Calu3 (cell line): Measurements from ENCODE around the gene IGF2. TPM values are rescaled to one million over a fixed set of nuclear protein-coding genes. Genes with fewer than 3 reads are reported as not detected.

Source experiments
- BruUV-seq: library from RNA; stranded (reverse); fragments of 400-500 nt; replicated peaks from 2 replicates; lab custom pipeline; 2021; lab: Mats Ljungman, UMichigan
- CTCF ChIA-PET: fragments of 300-600 bp; sonication (Branson Sonifier 250); formaldehyde crosslinking; loops from one replicate; lab custom pipeline; 2022; ENCODE audit warnings: antibody characterized with exemption; lab: Charles Lee
- DNase-seq: peaks from one replicate; pipeline ENCODE4 v3.0.0; 2022
- H3K27ac Mint-ChIP-seq: one replicate; pipeline ENCODE4 v1.8.0; 2022; ENCODE audit warnings: mixed read lengths; ENCODE audit not compliant: unreplicated experiment
- H3K27me3 Mint-ChIP-seq: one replicate; pipeline ENCODE4 v1.8.0; 2022; ENCODE audit warnings: mixed read lengths; ENCODE audit not compliant: unreplicated experiment
- H3K36me3 Mint-ChIP-seq: one replicate; pipeline ENCODE4 v1.8.0; 2022; ENCODE audit warnings: mild to moderate bottlenecking, moderate library complexity, mixed read lengths; ENCODE audit not compliant: insufficient read depth, unreplicated experiment
- H3K4me1 Mint-ChIP-seq: one replicate; pipeline ENCODE4 v1.8.0; 2022; ENCODE audit warnings: mild to moderate bottlenecking, low read depth, mixed read lengths; ENCODE audit not compliant: unreplicated experiment
- H3K4me3 Mint-ChIP-seq: one replicate; pipeline ENCODE4 v1.8.0; 2022; ENCODE audit warnings: mild to moderate bottlenecking, low read depth, moderate library complexity, mixed read lengths; ENCODE audit not compliant: unreplicated experiment
- H3K9me3 Mint-ChIP-seq: one replicate; pipeline ENCODE4 v1.8.0; 2022; ENCODE audit warnings: low read depth, mixed read lengths; ENCODE audit not compliant: unreplicated experiment
- intact Hi-C: fragments of 100-400 bp; cut with micrococcal nuclease; formaldehyde crosslinking; loops from one replicate; pipeline ENCODE4 v1.10.0; 2022; ENCODE audit not compliant: unreplicated experiment
- total RNA-seq: library from RNA; stranded (reverse); gene quantifications from 2 replicates; pipeline ENCODE4 v1.2.3, GENCODE V29; 2022
- TF ChIP-seq, protein P1 (sequence below): fragments of 200-600 bp; IDR thresholded peaks from one replicate; pipeline ENCODE4 v1.8.0; 2022; ENCODE audit warnings: antibody characterized with exemption; ENCODE audit not compliant: unreplicated experiment

The IGF2 gene
- total RNA-seq, 1 experiment from 2014 or later, result 0.45 TPM

DNA sequence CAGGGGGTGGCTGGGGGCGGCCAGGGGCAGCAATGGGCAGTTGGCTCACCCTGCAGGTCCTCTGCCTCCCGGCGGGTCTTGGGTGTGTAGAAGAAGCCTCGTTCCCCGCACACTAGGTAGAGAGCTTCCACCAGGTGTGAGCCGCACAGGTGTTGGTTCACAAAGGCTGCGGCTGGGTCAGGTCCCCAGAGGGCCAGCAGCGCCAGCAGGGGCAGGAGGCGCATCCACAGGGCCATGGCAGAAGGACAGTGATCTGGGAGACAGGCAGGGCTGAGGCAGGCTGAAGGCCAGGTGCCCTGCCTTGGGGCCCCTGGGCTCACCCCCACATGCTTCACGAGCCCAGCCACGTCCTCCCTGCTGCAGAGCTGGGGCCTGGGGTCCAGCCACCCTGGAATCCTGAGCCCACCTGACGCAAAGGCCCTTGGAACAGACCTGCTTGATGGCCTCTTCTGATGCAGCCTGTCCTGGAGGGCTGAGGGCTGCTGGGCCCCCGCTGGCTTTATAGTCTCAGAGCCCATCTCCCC is 21.6 kb upstream of the IGF2 start, which contains the start of gene INS:
TSS of gene INS (minus strand) at position 474 of the 524 bp plus-strand sequence. CDS start at position 236, 238 bp downstream.
- no TSS peak for BruUV-seq
- no peak for DNase-seq
- Mint-ChIP-seq H3K9me3 (no peaks in the 10 kb centered on the region), H3K36me3 (no peaks in the 10 kb centered on the region), H3K4me3 (no peak within 1 kb of the TSS), H3K4me1 (no peaks in the 10 kb centered on the region), H3K27ac (no peak within 1 kb of the TSS), H3K27me3 (peaks cover 56% of the 10 kb centered on the region)
- CTCF ChIA-PET, result no interaction called here
- TF ChIP-seq, protein P1, sequence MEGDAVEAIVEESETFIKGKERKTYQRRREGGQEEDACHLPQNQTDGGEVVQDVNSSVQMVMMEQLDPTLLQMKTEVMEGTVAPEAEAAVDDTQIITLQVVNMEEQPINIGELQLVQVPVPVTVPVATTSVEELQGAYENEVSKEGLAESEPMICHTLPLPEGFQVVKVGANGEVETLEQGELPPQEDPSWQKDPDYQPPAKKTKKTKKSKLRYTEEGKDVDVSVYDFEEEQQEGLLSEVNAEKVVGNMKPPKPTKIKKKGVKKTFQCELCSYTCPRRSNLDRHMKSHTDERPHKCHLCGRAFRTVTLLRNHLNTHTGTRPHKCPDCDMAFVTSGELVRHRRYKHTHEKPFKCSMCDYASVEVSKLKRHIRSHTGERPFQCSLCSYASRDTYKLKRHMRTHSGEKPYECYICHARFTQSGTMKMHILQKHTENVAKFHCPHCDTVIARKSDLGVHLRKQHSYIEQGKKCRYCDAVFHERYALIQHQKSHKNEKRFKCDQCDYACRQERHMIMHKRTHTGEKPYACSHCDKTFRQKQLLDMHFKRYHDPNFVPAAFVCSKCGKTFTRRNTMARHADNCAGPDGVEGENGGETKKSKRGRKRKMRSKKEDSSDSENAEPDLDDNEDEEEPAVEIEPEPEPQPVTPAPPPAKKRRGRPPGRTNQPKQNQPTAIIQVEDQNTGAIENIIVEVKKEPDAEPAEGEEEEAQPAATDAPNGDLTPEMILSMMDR, result no peak
- intact Hi-C loops, result no loop called here

DNA sequence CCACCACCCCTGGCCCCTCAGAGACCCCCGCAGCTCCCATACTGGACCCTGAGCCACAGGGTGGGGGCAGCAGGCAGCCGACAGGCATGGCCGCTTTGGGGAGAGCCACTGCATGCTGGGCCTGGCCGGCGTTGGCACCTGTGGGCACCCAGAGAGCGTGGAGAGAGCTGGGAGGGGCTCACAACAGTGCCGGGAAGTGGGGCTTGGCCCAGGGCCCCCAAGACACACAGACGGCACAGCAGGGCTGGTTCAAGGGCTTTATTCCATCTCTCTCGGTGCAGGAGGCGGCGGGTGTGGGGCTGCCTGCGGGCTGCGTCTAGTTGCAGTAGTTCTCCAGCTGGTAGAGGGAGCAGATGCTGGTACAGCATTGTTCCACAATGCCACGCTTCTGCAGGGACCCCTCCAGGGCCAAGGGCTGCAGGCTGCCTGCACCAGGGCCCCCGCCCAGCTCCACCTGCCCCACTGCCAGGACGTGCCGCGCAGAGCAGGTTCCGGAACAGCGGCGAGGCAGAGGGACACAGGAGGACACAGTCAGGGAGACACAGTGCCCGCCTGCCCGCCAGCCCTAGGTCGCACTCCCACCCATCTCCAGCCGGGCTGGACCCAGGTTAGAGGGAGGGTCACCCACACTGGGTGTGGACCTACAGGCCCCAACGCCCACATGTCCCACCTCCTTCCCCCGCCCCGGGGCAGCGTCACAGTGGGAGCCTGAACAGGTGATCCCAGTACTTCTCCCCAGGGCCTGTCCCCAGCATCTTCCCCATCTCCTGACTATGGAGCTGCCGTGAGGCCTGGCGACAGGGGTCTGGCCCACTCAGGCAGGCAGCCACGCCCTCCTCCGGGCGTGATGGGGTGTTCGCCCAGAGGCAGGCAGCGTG is 20.6 kb upstream of the IGF2 start:
- BruUV-seq, result no TSS peak
- Mint-ChIP-seq H3K36me3 (no peaks in the 10 kb centered on the region), H3K4me1 (no peaks in the 10 kb centered on the region), H3K9me3 (no peaks in the 10 kb centered on the region), H3K27me3 (peaks cover 62% of the 10 kb centered on the region), H3K4me3 (no peak overlapping the region), H3K27ac (no peak overlapping the region)
- intact Hi-C loops, result no loop called here
- no peak for DNase-seq
- CTCF ChIA-PET, result no interaction called here
- TF ChIP-seq, protein P1, result no peak

DNA sequence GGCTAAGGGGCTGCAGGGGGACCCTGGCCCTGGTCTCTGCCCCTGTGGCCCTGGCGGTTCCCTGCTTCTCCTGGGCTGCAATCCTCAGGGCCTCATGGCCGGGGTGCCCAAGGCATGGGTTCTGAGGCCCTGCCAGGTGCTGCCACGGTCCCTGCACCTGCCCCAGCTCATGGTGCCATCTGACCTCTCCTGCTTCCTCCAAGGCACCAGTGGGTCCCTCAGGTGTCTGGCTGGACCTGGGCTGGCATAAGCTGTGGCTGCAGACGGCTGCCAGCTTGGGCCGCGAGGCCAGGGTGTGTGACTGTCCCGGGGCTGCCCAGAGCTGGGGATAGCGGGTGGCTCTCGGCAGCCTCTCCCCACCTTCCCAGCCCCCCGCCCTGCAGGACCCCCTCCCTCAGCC is 19.8 kb upstream of the IGF2 start:
- peaks cover 63% of the 10 kb centered on the region for H3K27me3 Mint-ChIP-seq
- H3K36me3 Mint-ChIP-seq, result no peaks in the 10 kb centered on the region
- H3K9me3 Mint-ChIP-seq, result no peaks in the 10 kb centered on the region
- TF ChIP-seq, protein P1, result no peak
- CTCF ChIA-PET, result no interaction called here
- H3K4me1 Mint-ChIP-seq, result no peaks in the 10 kb centered on the region
- H3K27ac Mint-ChIP-seq, result no peak overlapping the region
- no peak for DNase-seq
- H3K4me3 Mint-ChIP-seq, result no peak overlapping the region
- intact Hi-C loops, result no loop called here
- BruUV-seq, result no TSS peak

DNA sequence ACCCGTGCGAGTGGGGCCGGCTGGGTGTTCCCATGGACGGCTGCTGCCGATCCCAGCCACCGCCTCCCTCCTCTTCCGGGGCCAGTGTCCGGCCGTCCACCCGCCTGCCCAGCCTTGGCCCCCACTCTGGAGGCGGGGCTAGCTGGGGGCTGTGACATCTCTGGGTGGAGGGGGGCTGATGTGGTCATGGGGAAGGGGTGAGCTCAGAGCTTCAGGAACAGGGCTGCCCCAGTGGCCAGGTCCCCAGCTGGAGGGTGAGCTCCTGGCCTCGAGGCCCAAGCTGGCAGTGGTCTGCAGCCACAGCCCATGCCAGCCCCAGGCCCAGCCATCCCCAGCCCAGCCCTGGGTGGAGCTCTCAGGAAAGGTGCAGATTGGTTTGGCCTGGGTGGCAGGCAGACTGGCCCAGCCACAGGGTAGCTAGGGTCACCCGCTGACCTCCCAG is 19.1 kb upstream of the IGF2 start:
- H3K9me3 Mint-ChIP-seq, result no peaks in the 10 kb centered on the region
- CTCF ChIA-PET, result no interaction called here
- H3K27me3 Mint-ChIP-seq, result peaks cover 63% of the 10 kb centered on the region
- no peak overlapping the region for H3K4me3 Mint-ChIP-seq
- no peaks in the 10 kb centered on the region for H3K4me1 Mint-ChIP-seq
- TF ChIP-seq, protein P1, result no peak
- no TSS peak for BruUV-seq
- no peak for DNase-seq
- no peaks in the 10 kb centered on the region for H3K36me3 Mint-ChIP-seq
- intact Hi-C loops, result no loop called here
- H3K27ac Mint-ChIP-seq, result no peak overlapping the region
